ENCODE measurements around the gene ZNF593OS.

Gene ZNF593OS

GRCh38 chr1:26171084-26172072 lies at the start of gene ZNF593OS:
Gene ZNF593OS (minus strand): TSS chr1:26171832. CDS start chr1:26171661, 171 bp downstream.
- Histone ChIP-seq H3K79me2 (ENCODE audit: insufficient read depth, low read length) (no peaks in the 10 kb centered on the region), H4K20me1 (ENCODE audit: insufficient read depth, low read length) (no peaks in the 10 kb centered on the region), H3K9me3 (ENCODE audit: low read length) (no peaks in the 10 kb centered on the region), H3K36me3 (ENCODE audit: insufficient read depth, low read length) (peaks cover 9% of the 10 kb centered on the region), H3F3A (ENCODE audit: insufficient read depth, low read length) (no peaks in the 10 kb centered on the region), H3K9me2 (ENCODE audit: low read depth, low read length) (no peaks in the 10 kb centered on the region), H2AFZ (ENCODE audit: low read length) (no peak within 1 kb of the TSS), H3K4me1 (ENCODE audit: insufficient read depth, low read length, severe bottlenecking) (peaks cover 16% of the 10 kb centered on the region), H3K4me3 (ENCODE audit: low read depth, low read length, poor library complexity, severe bottlenecking) (peak within 1 kb of the TSS; percentile 79), H3K27ac (ENCODE audit: low read depth, low read length, poor library complexity, severe bottlenecking) (no peak within 1 kb of the TSS), H3K4me2 (ENCODE audit: low read length) (peak within 1 kb of the TSS; percentile 94), H3K27me3 (ENCODE audit: insufficient read depth, low read length) (no peaks in the 10 kb centered on the region; the same call in 1 of the 2 replicates), H3K9ac (ENCODE audit: low read length) (peak within 1 kb of the TSS; percentile 82)
- no peak for TF ChIP-seq CTCF (IDR thresholded peaks at IDR 0.05; ENCODE audit: low read length)
- no peak for TF ChIP-seq EZH2 (IDR thresholded peaks at IDR 0.05; ENCODE audit: borderline replicate concordance, low read length)

GRCh38 chr1:26221094-26221493 lies 49.5 kb upstream of the ZNF593OS start:
- H2AFZ ChIP-seq (ENCODE audit: low read length): no peak overlapping the region
- peaks cover 13% of the 10 kb centered on the region; the same call in 1 of the 2 replicates for H3K27me3 ChIP-seq (ENCODE audit: insufficient read depth, low read length)
- H3K4me2 ChIP-seq (ENCODE audit: low read length): no peak overlapping the region
- H3K9ac ChIP-seq (ENCODE audit: low read length): no peak overlapping the region
- H3K4me1 ChIP-seq (ENCODE audit: insufficient read depth, low read length, severe bottlenecking): no peaks in the 10 kb centered on the region
- no peaks in the 10 kb centered on the region for H3K9me2 ChIP-seq (ENCODE audit: low read depth, low read length)
- no peak overlapping the region for H3K4me3 ChIP-seq (ENCODE audit: low read depth, low read length, poor library complexity, severe bottlenecking)
- TF ChIP-seq CTCF (IDR thresholded peaks at IDR 0.05; ENCODE audit: low read length): no peak
- TF ChIP-seq EZH2 (IDR thresholded peaks at IDR 0.05; ENCODE audit: borderline replicate concordance, low read length): no peak
- no peaks in the 10 kb centered on the region for H4K20me1 ChIP-seq (ENCODE audit: insufficient read depth, low read length)
- no peak overlapping the region for H3K27ac ChIP-seq (ENCODE audit: low read depth, low read length, poor library complexity, severe bottlenecking)
- no peaks in the 10 kb centered on the region for H3K9me3 ChIP-seq (ENCODE audit: low read length)
- no peaks in the 10 kb centered on the region for H3F3A ChIP-seq (ENCODE audit: insufficient read depth, low read length)
- no peaks in the 10 kb centered on the region for H3K79me2 ChIP-seq (ENCODE audit: insufficient read depth, low read length)
- no peaks in the 10 kb centered on the region for H3K36me3 ChIP-seq (ENCODE audit: insufficient read depth, low read length)

- Histone ChIP-seq H3K27me3 (ENCODE audit: insufficient read depth, low read length) (peaks cover 13% of the 10 kb centered on the region; the same call in 1 of the 2 replicates), H3K9me2 (ENCODE audit: low read depth, low read length) (no peaks in the 10 kb centered on the region), H3K9ac (ENCODE audit: low read length) (no peak overlapping the region), H2AFZ (ENCODE audit: low read length) (no peak overlapping the region), H3K4me3 (ENCODE audit: low read depth, low read length, poor library complexity, severe bottlenecking) (no peak overlapping the region), H4K20me1 (ENCODE audit: insufficient read depth, low read length) (no peaks in the 10 kb centered on the region), H3K4me2 (ENCODE audit: low read length) (no peak overlapping the region), H3K27ac (ENCODE audit: low read depth, low read length, poor library complexity, severe bottlenecking) (no peak overlapping the region), H3K4me1 (ENCODE audit: insufficient read depth, low read length, severe bottlenecking) (no peaks in the 10 kb centered on the region), H3K36me3 (ENCODE audit: insufficient read depth, low read length) (no peaks in the 10 kb centered on the region), H3F3A (ENCODE audit: insufficient read depth, low read length) (no peaks in the 10 kb centered on the region), H3K9me3 (ENCODE audit: low read length) (no peaks in the 10 kb centered on the region), H3K79me2 (ENCODE audit: insufficient read depth, low read length) (no peaks in the 10 kb centered on the region)
- TF ChIP-seq EZH2 (IDR thresholded peaks at IDR 0.05; ENCODE audit: borderline replicate concordance, low read length) (no peak), CTCF (IDR thresholded peaks at IDR 0.05; ENCODE audit: low read length) (no peak)
Observed at GRCh38 chr1:26220199-26220912, 48.7 kb upstream of the ZNF593OS start.
